Hypothalamus (tissue), 51 donors: ENCODE measurements around the gene C7orf57.

Experiments
- DNase-seq, 51 donors: peaks; one replicate each; lab custom pipeline; 2025; lab: John Stamatoyannopoulos, UW

The C7orf57 gene

DNA sequence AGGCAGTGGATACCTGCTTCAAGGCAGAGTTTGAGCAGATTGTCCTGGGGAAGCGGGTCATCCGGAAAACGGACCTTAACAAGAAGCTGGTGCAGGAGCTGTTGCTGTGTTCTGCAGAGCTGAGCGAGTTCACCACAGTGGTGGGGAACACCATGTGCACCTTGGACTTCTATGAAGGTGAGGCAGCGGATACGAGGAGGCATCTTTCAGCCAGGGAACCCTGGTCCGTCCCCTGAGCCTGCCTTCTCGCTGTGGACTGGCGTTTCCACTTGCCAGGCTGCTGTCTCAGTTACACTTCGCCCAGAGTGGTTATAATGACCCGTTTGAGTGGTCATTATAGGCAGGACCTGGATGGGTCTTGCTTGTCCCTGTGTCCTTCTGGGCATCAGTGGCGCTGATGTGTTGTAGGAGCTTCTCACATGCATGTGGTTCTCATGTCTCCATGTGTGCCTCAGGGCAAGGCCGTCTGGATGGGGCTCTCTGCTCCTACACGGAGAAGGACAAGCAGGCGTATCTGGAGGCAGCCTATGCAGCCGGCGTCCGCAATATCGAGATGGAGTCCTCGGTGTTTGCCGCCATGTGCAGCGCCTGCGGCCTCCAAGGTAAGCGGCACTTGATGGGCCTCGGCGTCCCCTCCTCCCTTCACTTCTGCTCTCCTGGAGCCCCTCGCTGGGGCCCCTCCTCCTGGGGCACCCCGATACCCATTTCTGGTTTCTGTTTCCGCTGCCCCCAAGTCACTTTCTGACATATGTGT is 71.7 kb downstream of the C7orf57 start:
- DNase-seq = no peak

DNA sequence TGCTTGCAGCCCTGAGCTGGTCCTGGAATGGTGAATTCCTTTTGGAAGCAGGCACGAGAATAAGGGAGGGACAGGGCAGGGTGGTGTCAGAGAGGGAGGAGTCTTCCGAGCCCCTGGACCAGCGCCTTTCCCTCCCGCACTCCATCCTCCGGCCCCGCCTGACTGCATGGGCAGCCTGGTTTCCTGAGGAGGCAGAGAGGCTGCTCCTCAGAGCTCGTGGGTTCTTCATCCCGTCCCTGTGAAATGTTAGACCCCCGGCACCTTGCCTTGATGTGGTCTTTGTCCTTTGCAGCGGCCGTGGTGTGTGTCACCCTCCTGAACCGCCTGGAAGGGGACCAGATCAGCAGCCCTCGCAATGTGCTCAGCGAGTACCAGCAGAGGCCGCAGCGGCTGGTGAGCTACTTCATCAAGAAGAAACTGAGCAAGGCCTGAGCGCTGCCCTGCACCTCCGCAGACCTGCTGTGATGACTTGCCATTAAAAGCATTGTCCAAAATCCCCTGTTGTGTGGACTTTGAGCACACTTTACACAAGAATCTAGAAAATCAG is 72.7 kb downstream of the C7orf57 start:
- DNase-seq = no peak

DNA sequence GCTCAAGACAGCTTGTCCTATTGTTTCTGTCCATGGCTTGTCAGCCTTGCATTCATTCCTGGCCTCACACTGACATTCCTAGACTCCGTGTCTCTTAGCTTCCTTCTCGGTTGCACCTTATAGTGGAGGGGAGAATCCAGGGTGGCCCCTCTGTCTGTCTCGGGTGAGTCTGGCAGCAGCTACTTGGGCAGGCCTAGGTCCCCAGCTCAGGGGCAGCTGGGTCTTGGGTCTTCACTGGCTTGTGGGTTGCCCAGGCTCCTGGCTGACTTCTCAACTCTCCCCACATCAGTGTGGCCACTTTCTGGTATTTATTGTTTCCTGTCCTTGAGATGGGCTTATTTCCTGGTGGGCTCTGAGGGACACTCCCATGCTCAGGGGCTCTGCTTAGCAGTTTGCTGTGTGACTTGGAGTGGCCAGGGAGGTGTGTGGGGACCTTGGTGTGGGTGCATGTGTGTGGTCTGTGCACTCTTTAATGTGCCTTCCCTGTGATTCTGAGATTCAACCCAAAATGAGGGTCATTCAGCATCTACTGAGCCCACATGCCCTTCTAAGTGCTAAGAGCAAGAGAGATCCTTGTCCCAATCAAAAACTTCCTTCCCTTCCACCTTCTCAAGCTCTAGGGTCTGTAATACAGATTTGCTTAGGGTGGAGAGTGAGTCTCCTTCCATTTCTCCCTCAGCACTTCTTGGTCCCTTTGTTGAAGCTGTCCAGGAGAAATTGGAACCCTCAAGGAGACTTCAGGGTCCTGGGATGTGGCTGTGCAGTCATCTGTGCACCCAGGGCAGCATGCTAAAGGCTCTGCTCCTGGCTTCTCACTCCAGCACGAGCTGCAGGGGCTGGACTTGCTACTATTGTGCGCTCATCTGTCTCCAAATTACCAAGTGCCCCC is 73.9 kb downstream of the C7orf57 start:
- DNase-seq = no peak

- peak in 46 of 51 donors; percentile 10 to 83 (median 50) for DNase-seq
These were observed 74.7 kb downstream of the C7orf57 start for GRCh38 chr7:48109848-48110663.

DNA sequence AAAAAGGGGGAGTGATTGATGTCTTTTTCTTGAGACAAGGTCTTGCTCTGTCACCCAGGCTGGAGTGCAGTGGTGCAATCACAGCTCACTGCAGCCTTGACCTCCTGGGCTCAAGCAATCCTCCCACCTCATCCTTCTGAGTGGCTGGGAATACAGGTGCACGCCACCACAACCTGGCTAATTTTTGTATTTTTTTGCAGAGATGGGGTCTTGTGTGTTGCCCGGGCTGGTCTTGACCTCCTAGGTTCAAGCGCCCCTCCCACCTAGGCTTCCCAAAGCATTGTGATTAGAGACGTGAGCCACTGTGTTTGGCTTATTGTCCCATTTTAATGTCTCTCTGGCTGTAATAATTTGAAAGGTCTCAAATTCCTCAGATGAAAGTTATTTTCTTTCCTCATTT is 75.5 kb downstream of the C7orf57 start:
- DNase-seq = no peak
